Mucosa of stomach (tissue), 1 donor: ENCODE results near the gene MS4A4A.
"Not testable (repeated sequence)": the region's sequence is repeated elsewhere in the genome, so short reads cannot be mapped to it uniquely, and the experiment has no call there.

Source experiments
- H3K27me3 ChIP-seq: one replicate; pipeline ENCODE4 v1.7.0; 2013; ENCODE audit warnings: mild to moderate bottlenecking, low read length; ENCODE audit not compliant: control insufficient read depth, insufficient read depth
- H3K36me3 ChIP-seq: one replicate; pipeline ENCODE4 v1.7.0; 2013; ENCODE audit warnings: low read length; ENCODE audit not compliant: control insufficient read depth, insufficient read depth
- H3K4me1 ChIP-seq: one replicate; pipeline ENCODE4 v1.7.0; 2013; ENCODE audit warnings: mild to moderate bottlenecking, low read length; ENCODE audit not compliant: control insufficient read depth, insufficient read depth
- H3K4me3 ChIP-seq: one replicate; pipeline ENCODE4 v1.7.0; 2013; ENCODE audit warnings: low read length
- H3K9ac ChIP-seq: one replicate; pipeline ENCODE4 v1.7.0; 2013; ENCODE audit warnings: mild to moderate bottlenecking, low read length, moderate library complexity
- H3K9me3 ChIP-seq: one replicate; pipeline ENCODE4 v1.7.0; 2013; ENCODE audit warnings: mild to moderate bottlenecking, low read length, moderate library complexity; ENCODE audit not compliant: control insufficient read depth
- donor health status: Pancreatic carcinoma.

The MS4A4A gene

DNA sequence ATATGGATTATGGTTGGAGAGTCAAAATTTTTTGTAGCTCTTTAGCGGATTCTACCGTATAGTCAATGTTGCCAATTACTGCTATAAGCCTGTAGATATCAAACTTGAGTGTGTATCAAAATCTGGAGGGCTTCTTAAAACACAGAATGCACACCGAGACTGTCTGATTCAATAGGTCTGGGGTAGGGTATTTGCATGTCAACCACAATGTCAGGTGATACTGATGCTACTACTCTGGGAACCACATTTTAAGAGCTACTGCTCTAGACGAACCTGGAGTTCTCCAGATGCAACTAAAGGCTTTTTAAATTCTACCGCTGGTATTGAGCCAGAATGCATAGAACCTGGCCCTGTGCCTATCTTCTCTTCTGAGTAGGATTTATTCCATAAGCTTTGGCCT lies 15.8 kb upstream of the MS4A4A start:
- Histone ChIP-seq H3K27me3 (no peaks in the 10 kb centered on the region), H3K36me3 (no peaks in the 10 kb centered on the region), H3K4me1 (no peaks in the 10 kb centered on the region), H3K9ac (no peak overlapping the region), H3K4me3 (no peak overlapping the region), H3K9me3 (no peaks in the 10 kb centered on the region)

GRCh38 chr11:60265373-60266214 lies 14.9 kb upstream of the MS4A4A start:
- no peaks in the 10 kb centered on the region for H3K9me3 ChIP-seq
- no peak overlapping the region for H3K9ac ChIP-seq
- H3K36me3 ChIP-seq, result no peaks in the 10 kb centered on the region
- H3K4me1 ChIP-seq, result no peaks in the 10 kb centered on the region
- no peak overlapping the region for H3K4me3 ChIP-seq
- H3K27me3 ChIP-seq, result no peaks in the 10 kb centered on the region

DNA sequence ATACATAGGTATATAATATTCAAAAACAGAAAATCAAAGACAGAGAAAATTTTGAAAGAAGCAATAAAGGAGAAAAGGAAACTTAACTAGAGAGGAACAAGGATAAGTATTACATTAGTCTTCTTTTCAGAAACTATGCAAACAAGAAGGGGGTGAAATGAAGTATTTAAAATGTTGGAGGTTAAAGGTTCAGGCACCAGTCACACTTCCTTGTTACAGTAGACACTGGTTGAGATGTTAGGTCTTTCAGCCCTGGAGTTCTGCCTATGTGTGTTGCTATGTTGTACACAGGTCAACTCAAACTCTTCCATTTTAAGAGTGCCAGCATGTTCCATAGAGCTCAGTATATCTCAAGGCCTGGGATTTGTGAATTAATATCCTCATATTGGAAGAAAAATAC lies 6.0 kb upstream of the MS4A4A start:
- Histone ChIP-seq H3K9me3 (no peaks in the 10 kb centered on the region), H3K27me3 (no peaks in the 10 kb centered on the region), H3K4me1 (no peaks in the 10 kb centered on the region)

DNA sequence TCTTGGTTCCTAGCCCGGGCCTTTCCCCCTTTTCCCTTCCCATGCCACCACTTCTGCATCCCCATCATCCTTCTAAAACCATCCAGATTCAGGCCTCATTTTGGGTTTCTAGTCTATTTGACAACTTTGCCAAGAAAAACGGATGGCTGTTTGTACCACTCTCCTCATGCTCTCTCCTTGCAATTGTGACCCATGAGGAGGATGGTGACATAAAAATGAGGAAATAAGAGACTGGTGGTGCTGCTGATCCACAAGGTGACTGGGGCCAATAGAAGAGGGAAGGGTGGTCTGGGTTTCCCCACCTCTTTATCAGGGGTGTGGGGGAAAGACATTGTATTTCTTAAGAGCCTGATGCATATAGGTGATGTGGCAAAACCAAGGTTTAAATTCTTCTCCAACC lies 1.0 kb downstream of the MS4A4A start:
- H3K9ac ChIP-seq, result no peak overlapping the region
- no peaks in the 10 kb centered on the region for H3K36me3 ChIP-seq
- no peaks in the 10 kb centered on the region for H3K27me3 ChIP-seq
- no peaks in the 10 kb centered on the region for H3K9me3 ChIP-seq
- H3K4me3 ChIP-seq, result no peak overlapping the region
- H3K4me1 ChIP-seq, result no peaks in the 10 kb centered on the region

More for the DNA sequence above, 6.0 kb upstream of the MS4A4A start:
- Histone ChIP-seq H3K36me3 (no peaks in the 10 kb centered on the region), H3K4me3 (no peak overlapping the region), H3K9ac (no peak overlapping the region)

GRCh38 chr11:60282286-60282685 lies 1.8 kb downstream of the MS4A4A start:
- Histone ChIP-seq H3K9ac (no peak overlapping the region), H3K4me1 (no peaks in the 10 kb centered on the region), H3K36me3 (no peaks in the 10 kb centered on the region), H3K9me3 (no peaks in the 10 kb centered on the region), H3K27me3 (no peaks in the 10 kb centered on the region), H3K4me3 (no peak overlapping the region)

- not testable (repeated sequence) for H3K4me3 ChIP-seq, H3K27me3 ChIP-seq, H3K4me1 ChIP-seq, H3K36me3 ChIP-seq, H3K9ac ChIP-seq, H3K9me3 ChIP-seq
These were observed 5.1 kb downstream of the MS4A4A start for GRCh38 chr11:60285411-60286126.

DNA sequence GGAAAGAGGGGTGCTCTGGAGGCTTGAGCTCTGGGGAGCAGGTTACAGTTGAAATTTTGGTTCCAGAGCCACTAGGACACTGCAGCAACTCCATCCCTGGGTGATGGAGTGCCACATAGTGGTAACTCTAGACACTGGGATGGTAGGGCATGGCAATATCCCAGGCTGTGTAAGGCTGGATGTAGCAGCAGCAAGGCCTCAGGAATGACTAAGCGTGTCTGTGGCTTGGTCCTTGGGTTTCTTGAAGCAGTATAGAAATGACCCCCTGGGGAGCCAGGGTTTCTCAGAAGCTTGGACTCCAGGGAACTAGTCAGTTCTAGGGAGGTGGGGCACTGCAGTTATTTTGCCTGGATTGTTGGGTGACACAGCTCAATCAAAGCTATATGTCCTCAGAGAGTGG lies 8.1 kb downstream of the MS4A4A start:
- Histone ChIP-seq H3K4me1 (no peaks in the 10 kb centered on the region), H3K27me3 (no peaks in the 10 kb centered on the region), H3K4me3 (no peak overlapping the region), H3K9me3 (no peaks in the 10 kb centered on the region), H3K9ac (no peak overlapping the region), H3K36me3 (no peaks in the 10 kb centered on the region)

DNA sequence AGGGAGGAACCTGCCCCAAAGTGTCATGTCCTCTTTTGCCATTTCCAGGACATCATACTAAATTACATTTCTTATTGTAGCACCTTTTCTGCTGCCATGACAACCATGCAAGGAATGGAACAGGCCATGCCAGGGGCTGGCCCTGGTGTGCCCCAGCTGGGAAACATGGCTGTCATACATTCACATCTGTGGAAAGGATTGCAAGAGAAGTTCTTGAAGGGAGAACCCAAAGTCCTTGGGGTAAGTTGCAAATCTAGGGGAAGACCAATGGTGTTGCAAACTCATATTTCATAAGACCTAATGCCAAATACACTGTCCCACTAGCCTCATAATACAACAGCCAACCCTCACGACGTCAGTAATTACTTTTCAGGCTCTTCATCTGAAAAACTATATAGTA lies 11.7 kb downstream of the MS4A4A start:
- Histone ChIP-seq H3K9ac (no peak overlapping the region), H3K4me1 (no peaks in the 10 kb centered on the region), H3K4me3 (no peak overlapping the region), H3K27me3 (no peaks in the 10 kb centered on the region), H3K36me3 (no peaks in the 10 kb centered on the region), H3K9me3 (no peaks in the 10 kb centered on the region)

DNA sequence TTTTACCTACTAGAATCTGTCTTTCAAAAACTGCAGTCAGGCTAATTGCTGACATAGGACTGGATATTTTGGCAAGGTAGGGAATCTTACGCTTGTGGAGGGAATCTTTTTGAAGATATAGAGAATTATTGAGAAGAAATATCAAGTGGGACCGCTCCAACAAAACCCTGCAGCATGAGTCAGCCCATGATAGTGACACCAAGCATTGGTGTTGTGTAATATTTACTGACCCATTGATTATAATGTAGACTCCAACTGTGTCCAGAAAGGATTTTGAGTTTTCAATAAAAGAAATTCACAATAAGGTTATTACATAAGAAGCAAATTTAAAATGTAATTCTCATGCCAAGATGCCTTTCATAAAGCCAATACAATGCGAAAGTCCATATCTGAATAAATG lies 20.7 kb downstream of the MS4A4A start:
- H3K4me1 ChIP-seq, result no peaks in the 10 kb centered on the region
- H3K36me3 ChIP-seq, result no peaks in the 10 kb centered on the region
- H3K9me3 ChIP-seq, result no peaks in the 10 kb centered on the region
- no peaks in the 10 kb centered on the region for H3K27me3 ChIP-seq
- H3K9ac ChIP-seq, result no peak overlapping the region
- H3K4me3 ChIP-seq, result no peak overlapping the region

DNA sequence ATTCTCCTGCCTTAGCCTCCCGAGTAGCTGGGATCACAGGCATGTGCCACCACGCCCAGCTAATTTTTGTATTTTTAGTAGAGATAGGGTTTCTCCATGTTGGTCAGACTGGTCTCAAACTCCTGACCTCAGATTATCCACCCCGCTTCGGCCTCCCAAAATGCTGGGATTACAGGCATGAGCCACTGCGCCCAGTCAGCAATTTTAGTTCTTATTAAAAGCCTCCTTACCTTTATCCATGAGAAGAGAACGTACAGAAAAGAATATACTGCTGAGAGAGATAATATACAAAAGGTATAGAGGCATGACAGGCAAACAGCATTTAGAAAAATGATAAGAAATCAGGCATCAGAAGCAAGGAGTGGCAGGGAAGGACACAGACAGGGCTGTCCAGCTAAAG lies 21.4 kb downstream of the MS4A4A start:
- H3K4me3 ChIP-seq, H3K36me3 ChIP-seq, H3K27me3 ChIP-seq, H3K4me1 ChIP-seq, H3K9ac ChIP-seq, H3K9me3 ChIP-seq: not testable (repeated sequence)

GRCh38 chr11:60303661-60304060 lies 23.2 kb downstream of the MS4A4A start:
- Histone ChIP-seq H3K4me3 (no peak overlapping the region), H3K9ac (no peak overlapping the region)

DNA sequence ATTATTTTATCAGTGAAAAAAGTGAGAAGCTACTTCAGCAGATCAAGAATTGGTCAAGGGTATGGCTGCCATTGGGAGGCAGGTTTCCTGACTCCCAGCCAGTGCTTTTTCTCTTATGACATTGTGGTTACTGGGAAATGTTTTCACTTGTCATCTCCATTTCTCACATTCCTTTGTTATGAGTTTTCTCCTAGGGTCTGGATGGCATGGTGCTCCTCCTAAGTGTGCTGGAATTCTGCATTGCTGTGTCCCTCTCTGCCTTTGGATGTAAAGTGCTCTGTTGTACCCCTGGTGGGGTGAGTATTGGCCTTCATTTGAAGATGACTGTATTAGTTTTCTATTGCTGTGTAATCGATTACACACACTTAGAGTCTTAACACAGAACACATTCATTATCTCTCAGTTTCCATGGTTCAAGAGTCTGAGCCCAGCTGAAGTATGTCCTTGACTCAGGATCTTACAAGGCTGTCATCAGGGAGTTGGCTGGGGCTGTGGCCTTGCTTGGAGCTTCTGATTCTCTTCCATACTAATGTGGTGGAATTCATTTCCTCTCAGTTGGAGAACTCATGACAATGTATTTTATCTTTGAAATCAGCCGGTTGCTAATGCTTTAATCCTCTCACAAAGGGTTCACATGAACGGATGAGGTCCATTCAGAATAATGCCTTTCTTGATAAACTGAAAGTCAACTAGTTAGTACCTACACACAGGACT lies 25.6 kb downstream of the MS4A4A start:
- Histone ChIP-seq H3K9me3 (no peaks in the 10 kb centered on the region), H3K4me1 (no peaks in the 10 kb centered on the region), H3K27me3 (no peaks in the 10 kb centered on the region), H3K36me3 (no peaks in the 10 kb centered on the region), H3K9ac (no peak overlapping the region), H3K4me3 (no peak overlapping the region)

More at GRCh38 chr11:60303661-60304060, 23.2 kb downstream of the MS4A4A start:
- no peaks in the 10 kb centered on the region for H3K9me3 ChIP-seq
- no peaks in the 10 kb centered on the region for H3K27me3 ChIP-seq
- no peaks in the 10 kb centered on the region for H3K4me1 ChIP-seq
- no peaks in the 10 kb centered on the region for H3K36me3 ChIP-seq
